HepG2 (cell line): ENCODE measurements around the gene SMOC1.

Experiments used
- MTF1 ChIP-seq: sonication (generic); formaldehyde crosslinking; IDR thresholded peaks from 2 replicates; pipeline ENCODE4 v1.5.0; 2020; ENCODE audit warnings: missing genetic modification reagents
- PAWR ChIP-seq: sonication (generic); formaldehyde crosslinking; IDR thresholded peaks from 2 replicates; pipeline ENCODE4 v1.4.0; 2020; ENCODE audit warnings: missing genetic modification reagents, mild to moderate bottlenecking, borderline replicate concordance

GRCh38 chr14:69900603-69901002, 21.4 kb downstream of the SMOC1 start:
- TF ChIP-seq MTF1, result no peak
- no peak for TF ChIP-seq PAWR (CRISPR knock-in tag)
